Fibroblast of lung (primary cell): ENCODE measurements around the gene UGT1A3. TPM values are rescaled to one million over a fixed set of nuclear protein-coding genes. Genes with fewer than 3 reads are reported as not detected.
"Not testable (repeated sequence)": the region's sequence is repeated elsewhere in the genome, so short reads cannot be mapped to it uniquely, and the experiment has no call there.

ENCODE experiments used
- DNase-seq, 2 donors: peaks; one replicate each; pipeline versions ENCODE4 v3.0.0 to v3.0.0-alpha.2; 2010; ENCODE audit warnings: low read depth in 2 of 2
- H2AFZ ChIP-seq: 2 replicates; pipeline ENCODE4 v1.5.1; 2012; ENCODE audit warnings: low read length, control low read depth, inconsistent platforms
- H3K27ac ChIP-seq: 2 replicates; pipeline ENCODE4 v1.5.1; 2011; ENCODE audit warnings: low read length, control low read depth; ENCODE audit not compliant: insufficient read depth
- H3K27me3 ChIP-seq: 2 replicates; pipeline ENCODE4 v1.5.1; 2011; ENCODE audit warnings: mild to moderate bottlenecking, low read length; ENCODE audit not compliant: control insufficient read depth, insufficient read depth
- H3K36me3 ChIP-seq: 2 replicates; pipeline ENCODE4 v1.5.1; 2011; ENCODE audit warnings: low read length; ENCODE audit not compliant: control insufficient read depth, insufficient read depth
- H3K4me1 ChIP-seq: 2 replicates; pipeline ENCODE4 v1.5.1; 2011; ENCODE audit warnings: low read length; ENCODE audit not compliant: control insufficient read depth, insufficient read depth; ENCODE audit errors: extremely low read depth
- H3K4me2 ChIP-seq: 2 replicates; pipeline ENCODE4 v1.5.1; 2011; ENCODE audit warnings: low read length, control low read depth; ENCODE audit not compliant: insufficient read depth; ENCODE audit errors: extremely low read depth
- H3K4me3 ChIP-seq, 4 experiments: fragments of 200-600 bp in 1 of 4; sonication (generic) in 1 of 4; replicated peaks in 1 of 4; 2 replicates each; pipeline ENCODE4 v1.5.1; 2011 to 2016; ENCODE audit warnings: low read length in 4 of 4, low read depth in 3 of 4, mild to moderate bottlenecking in 3 of 4, control low read depth in 2 of 4, inconsistent platforms in 1 of 4, mixed read lengths in 1 of 4; ENCODE audit not compliant: insufficient read depth in 1 of 4; ENCODE audit errors: control extremely low read depth in 1 of 4
- H3K79me2 ChIP-seq: 2 replicates; pipeline ENCODE4 v1.5.1; 2012; ENCODE audit warnings: mild to moderate bottlenecking, low read length, inconsistent platforms; ENCODE audit not compliant: control insufficient read depth, insufficient read depth
- H3K9ac ChIP-seq: 2 replicates; pipeline ENCODE4 v1.5.1; 2011; ENCODE audit warnings: mild to moderate bottlenecking, low read length, control low read depth; ENCODE audit not compliant: insufficient read depth
- H3K9me3 ChIP-seq: 2 replicates; pipeline ENCODE4 v1.5.1; 2012; ENCODE audit warnings: low read depth, low read length; ENCODE audit not compliant: control insufficient read depth, insufficient read depth
- H4K20me1 ChIP-seq: 2 replicates; pipeline ENCODE4 v1.5.1; 2011; ENCODE audit warnings: low read length; ENCODE audit not compliant: control insufficient read depth, insufficient read depth; ENCODE audit errors: extremely low read depth
- EZH2 ChIP-seq: IDR thresholded peaks from 2 replicates; pipeline ENCODE4 v1.5.1; 2012; ENCODE audit warnings: low read length, control low read depth, mild to moderate bottlenecking; ENCODE audit errors: missing control alignments
- polyA plus RNA-seq, 2 donors: library from polyadenylated mRNA; depleted of rRNA in 1 of 2; stranded (reverse) in 1 of 2; unstranded in 1 of 2; fragments of >200 nt; gene quantifications; 2 replicates each; pipeline ENCODE4 v1.2.1, GENCODE V29; 2011 to 2012; ENCODE audit warnings: missing spikeins in 1 of 2
- total RNA-seq: library from RNA; depleted of rRNA; stranded (reverse); fragments of >200 nt; gene quantifications from 2 replicates; pipeline ENCODE4 v1.2.1, GENCODE V29; 2014
- TF ChIP-seq, protein P1 (sequence below), 2 donors: IDR thresholded peaks in 1 of 2; conservative IDR thresholded peaks in 1 of 2; 1 replicate in 1 of 2; 2 replicates in 1 of 2; pipeline ENCODE4 v1.5.1; 2011 to 2012; ENCODE audit warnings: low read length in 2 of 2, control low read depth in 1 of 2, inconsistent platforms in 1 of 2, low read depth in 1 of 2, mild to moderate bottlenecking in 1 of 2

UGT1A3 gene
- total and polyA plus RNA-seq, 2 donors (not counting 1 experiment from before 2014, with no cell fraction given) = not detected

GRCh38 chr2:233699424-233700027, 29.3 kb upstream of the UGT1A3 start:
- Histone ChIP-seq H3K36me3 (no peaks in the 10 kb centered on the region), H3K4me1 (no peaks in the 10 kb centered on the region), H3K9me3 (no peaks in the 10 kb centered on the region), H4K20me1 (no peaks in the 10 kb centered on the region), H3K4me3 (no peak overlapping the region), H2AFZ (no peak overlapping the region), H3K79me2 (no peaks in the 10 kb centered on the region), H3K27me3 (no peaks in the 10 kb centered on the region), H3K9ac (no peak overlapping the region), H3K4me2 (no peak overlapping the region), H3K27ac (no peak overlapping the region)
- peak in 1 of 2 donors; percentile 3 for DNase-seq
- TF ChIP-seq EZH2 = no peak
- TF ChIP-seq, protein P1, sequence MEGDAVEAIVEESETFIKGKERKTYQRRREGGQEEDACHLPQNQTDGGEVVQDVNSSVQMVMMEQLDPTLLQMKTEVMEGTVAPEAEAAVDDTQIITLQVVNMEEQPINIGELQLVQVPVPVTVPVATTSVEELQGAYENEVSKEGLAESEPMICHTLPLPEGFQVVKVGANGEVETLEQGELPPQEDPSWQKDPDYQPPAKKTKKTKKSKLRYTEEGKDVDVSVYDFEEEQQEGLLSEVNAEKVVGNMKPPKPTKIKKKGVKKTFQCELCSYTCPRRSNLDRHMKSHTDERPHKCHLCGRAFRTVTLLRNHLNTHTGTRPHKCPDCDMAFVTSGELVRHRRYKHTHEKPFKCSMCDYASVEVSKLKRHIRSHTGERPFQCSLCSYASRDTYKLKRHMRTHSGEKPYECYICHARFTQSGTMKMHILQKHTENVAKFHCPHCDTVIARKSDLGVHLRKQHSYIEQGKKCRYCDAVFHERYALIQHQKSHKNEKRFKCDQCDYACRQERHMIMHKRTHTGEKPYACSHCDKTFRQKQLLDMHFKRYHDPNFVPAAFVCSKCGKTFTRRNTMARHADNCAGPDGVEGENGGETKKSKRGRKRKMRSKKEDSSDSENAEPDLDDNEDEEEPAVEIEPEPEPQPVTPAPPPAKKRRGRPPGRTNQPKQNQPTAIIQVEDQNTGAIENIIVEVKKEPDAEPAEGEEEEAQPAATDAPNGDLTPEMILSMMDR (conservative IDR thresholded peaks at IDR 0.05 in 1 of 2, IDR thresholded peaks at IDR 0.05 in 1 of 2; ENCODE audit: low read depth in 1 of 2, low read length in 2 of 2) = no peak

DNA sequence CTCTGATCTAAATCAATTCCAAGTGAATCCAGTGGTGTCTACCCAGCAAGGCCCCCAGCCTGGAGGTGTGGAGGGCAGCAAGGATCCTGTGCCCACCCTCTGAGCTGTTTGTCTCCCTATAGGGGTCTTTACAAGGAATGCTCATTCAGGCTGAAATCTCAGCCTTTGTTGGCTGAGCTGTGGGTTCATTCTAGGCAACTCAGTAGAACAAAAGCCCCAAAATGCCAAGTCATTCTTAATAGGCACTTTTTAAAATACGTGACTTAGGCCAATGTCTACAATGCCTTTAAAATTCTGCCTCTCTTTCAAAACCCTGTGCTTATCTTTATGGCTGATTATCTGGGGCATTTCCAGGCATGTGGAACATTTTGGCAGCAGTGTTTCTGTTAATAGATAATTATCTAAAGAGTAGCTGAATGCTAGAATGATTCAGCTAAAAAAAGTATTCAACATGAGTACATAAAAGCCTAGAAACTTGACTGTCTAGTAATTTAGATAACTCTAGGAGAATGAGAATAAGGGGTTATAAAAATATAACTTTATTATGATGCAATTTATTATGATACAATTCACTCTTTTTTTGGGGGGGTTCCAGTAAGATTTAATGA, 28.7 kb upstream of the UGT1A3 start:
- Histone ChIP-seq H3K4me3 (no peak overlapping the region), H3K79me2 (no peaks in the 10 kb centered on the region), H3K27me3 (no peaks in the 10 kb centered on the region), H3K9me3 (no peaks in the 10 kb centered on the region), H2AFZ (no peak overlapping the region), H4K20me1 (no peaks in the 10 kb centered on the region), H3K36me3 (no peaks in the 10 kb centered on the region), H3K4me2 (no peak overlapping the region), H3K4me1 (no peaks in the 10 kb centered on the region), H3K27ac (no peak overlapping the region), H3K9ac (no peak overlapping the region)
- peak; percentile 34 to 88 for DNase-seq
- TF ChIP-seq, protein P1 (conservative IDR thresholded peaks at IDR 0.05 in 1 of 2, IDR thresholded peaks at IDR 0.05 in 1 of 2; ENCODE audit: low read depth in 1 of 2, low read length in 2 of 2) = no peak
- no peak for TF ChIP-seq EZH2

- not testable (repeated sequence) for H3K4me2 ChIP-seq, H3K36me3 ChIP-seq, H3K9me3 ChIP-seq, H3K4me1 ChIP-seq, H3K79me2 ChIP-seq, H4K20me1 ChIP-seq, H3K27me3 ChIP-seq, H3K9ac ChIP-seq, H2AFZ ChIP-seq, H3K27ac ChIP-seq, DNase-seq, H3K4me3 ChIP-seq
Observed at GRCh38 chr2:233700842-233701241, 28.0 kb upstream of the UGT1A3 start.
